PFSK-1 (cell line): ENCODE measurements around the gene ZNF672.
A peak's percentile ranks its signal among the peaks of the same experiment; 100 is the strongest.

ENCODE experiments used
- FOXP2 ChIP-seq: optimal IDR thresholded peaks from 2 replicates; pipeline ENCODE3; 2011; ENCODE audit warnings: borderline replicate concordance, control low read depth, inconsistent platforms; ENCODE audit not compliant: insufficient read depth; ENCODE audit errors: extremely low read length, extremely low read depth
- POLR2AphosphoS5 ChIP-seq: IDR thresholded peaks from 2 replicates; pipeline ENCODE4 v1.6.1; 2012; ENCODE audit warnings: low read depth, mild to moderate bottlenecking, control low read depth, low read length, moderate library complexity
- SIN3A ChIP-seq: IDR thresholded peaks from 2 replicates; pipeline ENCODE4 v1.6.1; 2012; ENCODE audit warnings: mild to moderate bottlenecking, low read length, moderate library complexity, borderline replicate concordance; ENCODE audit not compliant: insufficient read depth
- TAF1 ChIP-seq: IDR thresholded peaks from 2 replicates; pipeline ENCODE4 v1.6.1; 2012; ENCODE audit warnings: low read length, control low read depth, borderline replicate concordance; ENCODE audit not compliant: insufficient read depth
- TF ChIP-seq, protein P1 (sequence below), 2 experiments: IDR thresholded peaks; 2 replicates each; pipeline versions ENCODE4 v1.6.1 to v1.8.0; 2011 to 2012; ENCODE audit warnings: low read depth in 2 of 2, low read length in 2 of 2, control low read depth in 1 of 2, inconsistent platforms in 1 of 2, mild to moderate bottlenecking in 1 of 2, moderate library complexity in 1 of 2; ENCODE audit not compliant: insufficient read depth in 1 of 2

The ZNF672 gene

DNA sequence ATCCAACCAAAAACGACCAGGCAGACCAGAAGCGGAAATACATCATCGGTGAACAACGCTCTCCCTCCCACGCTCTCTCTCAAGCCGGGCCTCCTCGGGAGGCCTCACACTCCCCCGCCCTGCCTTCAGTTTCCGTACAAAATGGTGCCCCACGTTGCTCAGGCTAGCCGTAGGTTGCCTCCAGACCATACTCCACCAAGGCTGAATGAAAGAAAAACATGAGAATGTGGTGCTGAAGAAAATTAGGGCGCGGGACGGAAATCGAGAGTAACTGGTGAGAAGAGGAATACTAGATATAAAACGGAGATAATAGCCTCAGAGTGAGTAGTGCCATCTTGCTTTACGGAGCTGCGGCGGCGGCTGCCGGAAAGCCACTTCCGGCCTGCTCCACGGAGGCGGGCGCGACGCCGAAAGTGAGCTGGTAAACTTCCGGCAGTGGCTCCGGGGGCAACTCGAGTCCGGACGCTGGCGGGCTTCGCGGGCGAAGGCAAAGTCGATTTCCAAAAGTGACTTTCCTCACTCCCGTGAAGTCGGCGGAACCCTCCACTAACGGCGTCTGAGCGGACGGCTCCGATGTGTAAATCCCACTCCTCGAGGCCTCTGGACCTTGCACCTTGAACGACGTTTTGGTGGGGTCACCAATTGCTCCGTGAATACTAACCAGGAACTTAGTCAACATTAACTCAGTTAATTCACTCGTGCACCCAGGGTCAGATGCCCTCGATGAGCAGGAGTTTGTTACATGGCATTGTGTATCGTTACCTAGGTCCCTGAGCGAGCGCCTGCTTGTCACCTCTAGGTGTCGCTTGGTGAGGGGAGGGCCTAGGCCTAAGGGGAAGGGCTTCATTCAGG, 11.9 kb upstream of the ZNF672 start, which contains the start of gene SH3BP5L:
Gene SH3BP5L (minus strand): TSS at position 7 of the 852 bp plus-strand sequence. CDS start 980 bp downstream, outside the sequence.
- TF ChIP-seq, protein P1, sequence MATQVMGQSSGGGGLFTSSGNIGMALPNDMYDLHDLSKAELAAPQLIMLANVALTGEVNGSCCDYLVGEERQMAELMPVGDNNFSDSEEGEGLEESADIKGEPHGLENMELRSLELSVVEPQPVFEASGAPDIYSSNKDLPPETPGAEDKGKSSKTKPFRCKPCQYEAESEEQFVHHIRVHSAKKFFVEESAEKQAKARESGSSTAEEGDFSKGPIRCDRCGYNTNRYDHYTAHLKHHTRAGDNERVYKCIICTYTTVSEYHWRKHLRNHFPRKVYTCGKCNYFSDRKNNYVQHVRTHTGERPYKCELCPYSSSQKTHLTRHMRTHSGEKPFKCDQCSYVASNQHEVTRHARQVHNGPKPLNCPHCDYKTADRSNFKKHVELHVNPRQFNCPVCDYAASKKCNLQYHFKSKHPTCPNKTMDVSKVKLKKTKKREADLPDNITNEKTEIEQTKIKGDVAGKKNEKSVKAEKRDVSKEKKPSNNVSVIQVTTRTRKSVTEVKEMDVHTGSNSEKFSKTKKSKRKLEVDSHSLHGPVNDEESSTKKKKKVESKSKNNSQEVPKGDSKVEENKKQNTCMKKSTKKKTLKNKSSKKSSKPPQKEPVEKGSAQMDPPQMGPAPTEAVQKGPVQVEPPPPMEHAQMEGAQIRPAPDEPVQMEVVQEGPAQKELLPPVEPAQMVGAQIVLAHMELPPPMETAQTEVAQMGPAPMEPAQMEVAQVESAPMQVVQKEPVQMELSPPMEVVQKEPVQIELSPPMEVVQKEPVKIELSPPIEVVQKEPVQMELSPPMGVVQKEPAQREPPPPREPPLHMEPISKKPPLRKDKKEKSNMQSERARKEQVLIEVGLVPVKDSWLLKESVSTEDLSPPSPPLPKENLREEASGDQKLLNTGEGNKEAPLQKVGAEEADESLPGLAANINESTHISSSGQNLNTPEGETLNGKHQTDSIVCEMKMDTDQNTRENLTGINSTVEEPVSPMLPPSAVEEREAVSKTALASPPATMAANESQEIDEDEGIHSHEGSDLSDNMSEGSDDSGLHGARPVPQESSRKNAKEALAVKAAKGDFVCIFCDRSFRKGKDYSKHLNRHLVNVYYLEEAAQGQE (IDR thresholded peaks at IDR 0.05; ENCODE audit: insufficient read depth in 1 of 2, low read depth in 2 of 2, low read length in 2 of 2), result no peak
- peak; percentile 72 for TF ChIP-seq POLR2AphosphoS5
- no peak for TF ChIP-seq SIN3A
- TF ChIP-seq TAF1, result peak; percentile 47; the same call in 1 of the 2 replicates
- TF ChIP-seq FOXP2, result peak; percentile 96

DNA sequence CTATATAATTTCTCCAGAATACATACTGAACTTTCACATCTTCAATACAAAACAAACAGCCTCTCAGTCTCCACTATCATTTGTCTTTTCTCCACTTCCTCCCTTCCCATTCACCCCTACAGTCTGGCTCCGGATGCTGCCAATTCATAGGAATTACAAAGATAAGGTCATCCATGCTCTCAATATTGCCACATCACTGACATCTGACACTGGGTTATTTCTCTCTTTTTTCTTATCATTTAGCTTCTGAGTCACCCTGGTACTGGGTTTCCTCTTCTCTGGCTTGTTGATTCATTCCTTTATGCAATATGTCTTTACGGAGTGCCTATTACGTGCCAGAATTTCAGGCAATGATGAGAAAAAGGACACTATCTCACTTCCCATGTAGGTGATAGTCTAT, 9.2 kb upstream of the ZNF672 start:
- TF ChIP-seq FOXP2, result no peak
- TF ChIP-seq, protein P1 (IDR thresholded peaks at IDR 0.05; ENCODE audit: insufficient read depth in 1 of 2, low read depth in 2 of 2, low read length in 2 of 2), result peak in 1 of 2 experiments; percentile 26; a peak in 1 of 4 replicates
- TF ChIP-seq SIN3A, result no peak
- no peak for TF ChIP-seq TAF1

DNA sequence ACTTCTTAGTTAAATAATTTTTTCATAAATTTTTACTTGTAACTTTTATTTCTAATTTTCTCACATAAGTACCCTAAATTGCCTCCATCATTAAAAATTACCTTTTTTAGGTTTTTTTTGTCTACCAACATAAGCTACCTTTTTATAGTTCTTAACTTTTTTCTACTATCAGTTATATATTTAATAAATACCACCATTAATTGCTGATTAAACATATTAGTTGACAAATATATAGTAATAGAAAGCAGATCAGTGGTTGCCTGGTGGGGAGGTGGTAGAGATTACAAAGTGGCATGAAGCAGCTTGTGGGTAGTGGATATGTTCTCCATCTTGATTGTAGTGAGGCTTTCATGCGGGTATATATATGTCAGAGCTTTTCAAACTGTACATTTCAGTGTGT, 6.2 kb upstream of the ZNF672 start:
- TF ChIP-seq SIN3A (no peak), TAF1 (no peak), FOXP2 (no peak), POLR2AphosphoS5 (no peak)
- TF ChIP-seq, protein P1 (IDR thresholded peaks at IDR 0.05; ENCODE audit: insufficient read depth in 1 of 2, low read depth in 2 of 2, low read length in 2 of 2), result no peak

DNA sequence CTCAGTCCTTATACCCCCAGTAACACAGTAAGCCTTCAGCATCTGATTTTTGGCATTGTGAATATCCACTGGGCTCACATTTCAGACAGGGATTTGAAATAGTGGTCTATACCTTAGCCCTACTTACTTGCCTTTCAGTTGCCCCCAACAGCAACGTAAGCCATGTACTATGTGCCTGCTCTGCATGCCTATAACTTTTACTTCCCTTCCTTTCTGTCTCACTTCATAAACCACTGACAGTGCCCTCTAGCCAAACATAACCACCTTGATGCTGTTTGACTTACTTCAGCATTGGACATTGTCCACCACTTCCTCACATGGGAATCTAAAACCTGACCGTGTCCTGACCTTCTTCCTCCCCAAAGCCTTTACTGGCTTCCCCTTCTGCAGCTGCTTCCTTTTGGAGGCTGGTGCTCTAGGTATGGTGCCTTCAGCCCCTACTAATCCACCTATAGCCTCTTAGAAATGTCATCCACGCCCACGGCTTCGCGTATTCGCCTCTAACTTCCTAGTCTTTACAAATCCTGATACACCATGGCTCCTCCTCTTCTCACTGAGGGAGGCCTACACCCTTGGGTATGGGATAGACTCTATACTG, 3.6 kb upstream of the ZNF672 start:
- TF ChIP-seq TAF1, result no peak
- TF ChIP-seq, protein P1 (IDR thresholded peaks at IDR 0.05; ENCODE audit: insufficient read depth in 1 of 2, low read depth in 2 of 2, low read length in 2 of 2), result no peak
- TF ChIP-seq SIN3A, result no peak
- TF ChIP-seq FOXP2, result no peak
